ENCODE results near the gene EGFLAM. TPM values are rescaled to one million over a fixed set of nuclear protein-coding genes. Genes with fewer than 3 reads are reported as not detected.

Gene EGFLAM
- total RNA-seq, 1 donor from 2014 or later: 13.2 TPM

GRCh38 chr5:38494763-38495162, 236.4 kb downstream of the EGFLAM start:
- Mint-ChIP-seq H3K27me3 (ENCODE audit: unreplicated experiment) (no peaks in the 10 kb centered on the region), H3K36me3 (ENCODE audit: unreplicated experiment) (peaks cover 3% of the 10 kb centered on the region), H3K4me3 (ENCODE audit: unreplicated experiment) (no peak overlapping the region), H3K27ac (ENCODE audit: unreplicated experiment) (no peak overlapping the region), H3K9me3 (ENCODE audit: unreplicated experiment) (no peaks in the 10 kb centered on the region), H3K4me1 (ENCODE audit: low read depth, unreplicated experiment) (peaks cover 3% of the 10 kb centered on the region)
- TF ChIP-seq CTCF (IDR thresholded peaks at IDR 0.05; ENCODE audit: partially characterized antibody, unreplicated experiment): no peak
- no peak for DNase-seq

- no peaks in the 10 kb centered on the region for H3K36me3 Mint-ChIP-seq (ENCODE audit: unreplicated experiment)
- no peaks in the 10 kb centered on the region for H3K4me1 Mint-ChIP-seq (ENCODE audit: low read depth, unreplicated experiment)
- H3K27ac Mint-ChIP-seq (ENCODE audit: unreplicated experiment): no peak overlapping the region
- no peaks in the 10 kb centered on the region for H3K27me3 Mint-ChIP-seq (ENCODE audit: unreplicated experiment)
- DNase-seq: no peak
- no peak for TF ChIP-seq CTCF (IDR thresholded peaks at IDR 0.05; ENCODE audit: partially characterized antibody, unreplicated experiment)
- H3K4me3 Mint-ChIP-seq (ENCODE audit: unreplicated experiment): no peak overlapping the region
- H3K9me3 Mint-ChIP-seq (ENCODE audit: unreplicated experiment): no peaks in the 10 kb centered on the region
Observed at GRCh38 chr5:38497946-38498345, 239.6 kb downstream of the EGFLAM start.

- H3K27ac Mint-ChIP-seq (ENCODE audit: unreplicated experiment): no peak overlapping the region
- H3K36me3 Mint-ChIP-seq (ENCODE audit: unreplicated experiment): no peaks in the 10 kb centered on the region
- H3K4me1 Mint-ChIP-seq (ENCODE audit: low read depth, unreplicated experiment): no peaks in the 10 kb centered on the region
- no peak for DNase-seq
- H3K9me3 Mint-ChIP-seq (ENCODE audit: unreplicated experiment): no peaks in the 10 kb centered on the region
- H3K27me3 Mint-ChIP-seq (ENCODE audit: unreplicated experiment): no peaks in the 10 kb centered on the region
- TF ChIP-seq CTCF (IDR thresholded peaks at IDR 0.05; ENCODE audit: partially characterized antibody, unreplicated experiment): no peak
- no peak overlapping the region for H3K4me3 Mint-ChIP-seq (ENCODE audit: unreplicated experiment)
Observed at GRCh38 chr5:38500573-38501260, 242.4 kb downstream of the EGFLAM start.

GRCh38 chr5:38506302-38506701, 247.9 kb downstream of the EGFLAM start:
- Mint-ChIP-seq H3K36me3 (ENCODE audit: unreplicated experiment) (no peaks in the 10 kb centered on the region), H3K27ac (ENCODE audit: unreplicated experiment) (no peak overlapping the region), H3K4me3 (ENCODE audit: unreplicated experiment) (no peak overlapping the region), H3K27me3 (ENCODE audit: unreplicated experiment) (no peaks in the 10 kb centered on the region), H3K9me3 (ENCODE audit: unreplicated experiment) (no peaks in the 10 kb centered on the region), H3K4me1 (ENCODE audit: low read depth, unreplicated experiment) (peaks cover 5% of the 10 kb centered on the region)
- no peak for DNase-seq
- TF ChIP-seq CTCF (IDR thresholded peaks at IDR 0.05; ENCODE audit: partially characterized antibody, unreplicated experiment): no peak

GRCh38 chr5:38509185-38509584, 250.8 kb downstream of the EGFLAM start:
- DNase-seq: no peak
- Mint-ChIP-seq H3K27ac (ENCODE audit: unreplicated experiment) (no peak overlapping the region), H3K4me1 (ENCODE audit: low read depth, unreplicated experiment) (peaks cover 5% of the 10 kb centered on the region), H3K4me3 (ENCODE audit: unreplicated experiment) (no peak overlapping the region), H3K9me3 (ENCODE audit: unreplicated experiment) (no peaks in the 10 kb centered on the region), H3K36me3 (ENCODE audit: unreplicated experiment) (no peaks in the 10 kb centered on the region), H3K27me3 (ENCODE audit: unreplicated experiment) (no peaks in the 10 kb centered on the region)
- no peak for TF ChIP-seq CTCF (IDR thresholded peaks at IDR 0.05; ENCODE audit: partially characterized antibody, unreplicated experiment)
